H1 (cell line): ENCODE data around the gene PDZD2.

Source experiments
- CBX5 ChIP-seq: fragments of 300-800, 300-1000 bp; sonication (generic); IDR thresholded peaks from 2 replicates; pipeline ENCODE4 v1.7.1; 2016; ENCODE audit warnings: antibody characterized with exemption, low read length, low read depth
- CTCF ChIP-seq, 3 experiments: IDR thresholded peaks; 1 replicate in 2 of 3; 2 replicates in 1 of 3; pipeline versions ENCODE4 v1.5.1 to v1.6.1; 2011; ENCODE audit warnings: low read length in 3 of 3, mild to moderate bottlenecking in 3 of 3, inconsistent platforms in 2 of 3, low read depth in 1 of 3, moderate library complexity in 1 of 3; ENCODE audit not compliant: insufficient read depth in 1 of 3; ENCODE audit errors: control extremely low read depth in 1 of 3
- EP300 ChIP-seq, 2 experiments: IDR thresholded peaks; 1 replicate in 1 of 2; 2 replicates in 1 of 2; pipeline ENCODE4 v1.6.1; 2011 to 2012; ENCODE audit warnings: low read depth in 2 of 2, low read length in 2 of 2, mild to moderate bottlenecking in 2 of 2, borderline replicate concordance in 1 of 2, inconsistent platforms in 1 of 2, moderate library complexity in 1 of 2
- EZH2 ChIP-seq: fragments of 200-600 bp; sonication (generic); IDR thresholded peaks from 2 replicates; pipeline ENCODE4 v1.7.1; 2012; ENCODE audit warnings: low read depth, mild to moderate bottlenecking, moderate library complexity, low read length, inconsistent platforms; ENCODE audit not compliant: severe bottlenecking
- HDAC6 ChIP-seq: IDR thresholded peaks from one replicate; pipeline ENCODE4 v1.7.1; 2012; ENCODE audit warnings: low read depth, mild to moderate bottlenecking, inconsistent platforms, low read length, moderate library complexity
- KDM5A ChIP-seq: fragments of 200-600 bp; IDR thresholded peaks from 2 replicates; pipeline ENCODE4 v1.7.1; 2012; ENCODE audit warnings: mild to moderate bottlenecking, low read length, inconsistent platforms, mixed read lengths
- SP1 ChIP-seq: IDR thresholded peaks from 2 replicates; pipeline ENCODE4 v1.6.1; 2011; ENCODE audit warnings: low read depth, low read length
- TAF1 ChIP-seq: IDR thresholded peaks from 2 replicates; pipeline ENCODE4 v1.6.1; 2011; ENCODE audit warnings: mild to moderate bottlenecking, low read depth, low read length
- TAF7 ChIP-seq: optimal IDR thresholded peaks from 2 replicates; pipeline ENCODE3; 2011; ENCODE audit warnings: low read depth, mild to moderate bottlenecking, inconsistent platforms, low read length, moderate library complexity, borderline replicate concordance
- USF2 ChIP-seq: IDR thresholded peaks from 2 replicates; pipeline ENCODE4 v1.6.1; 2011; ENCODE audit warnings: low read length, improper control_type of control experiment
- ZNF274 ChIP-seq: IDR thresholded peaks from 2 replicates; pipeline ENCODE4 v1.7.0; 2012; ENCODE audit warnings: low read length, borderline replicate concordance; ENCODE audit errors: extremely low read depth

GRCh38 chr5:31598640-31599611 lies 40.0 kb upstream of the PDZD2 start:
- TF ChIP-seq ZNF274 = no peak
- no peak for TF ChIP-seq SP1
- TF ChIP-seq CTCF (IDR thresholded peaks at IDR 0.05; ENCODE audit: control extremely low read depth in 1 of 3, insufficient read depth in 1 of 3, low read depth in 1 of 3, low read length in 3 of 3) = no peak
- no peak for TF ChIP-seq HDAC6
- no peak for TF ChIP-seq USF2
- no peak for TF ChIP-seq EZH2
- no peak for TF ChIP-seq EP300 (IDR thresholded peaks at IDR 0.05; ENCODE audit: borderline replicate concordance in 1 of 2, low read depth in 2 of 2, low read length in 2 of 2)
- no peak for TF ChIP-seq KDM5A
- TF ChIP-seq TAF7 = no peak
- no peak for TF ChIP-seq CBX5
- TF ChIP-seq TAF1 = no peak
